GM23338 (cell line): ENCODE results near the gene L3MBTL4.

Experiments
- CREB1 ChIP-seq: fragments of 250-450 bp; sonication (Bioruptor Pico); IDR thresholded peaks from 2 replicates; pipeline ENCODE4 v1.5.0; 2020; ENCODE audit warnings: low read depth, mild to moderate bottlenecking, moderate library complexity
- CTCF ChIP-seq, 2 experiments: fragments of 200-600 bp in 1 of 2; sonication (generic) in 1 of 2; conservative IDR thresholded peaks; 2 replicates each; pipeline versions ENCODE4 v1.5.1 to v1.6.1; 2016 to 2017; ENCODE audit warnings: antibody characterized with exemption in 2 of 2, low read depth in 2 of 2, mild to moderate bottlenecking in 2 of 2, moderate library complexity in 1 of 2
- ETS1 ChIP-seq: IDR thresholded peaks from 2 replicates; pipeline ENCODE4 v1.6.1; 2016; ENCODE audit warnings: antibody characterized with exemption
- EZH2 ChIP-seq: fragments of 200-600 bp; sonication (generic); IDR thresholded peaks from one replicate; pipeline ENCODE4 v1.8.0; 2017; ENCODE audit warnings: antibody characterized with exemption, mild to moderate bottlenecking, low read depth; ENCODE audit not compliant: unreplicated experiment
- EZH2phosphoT487 ChIP-seq: fragments of 200-600 bp; sonication (generic); IDR thresholded peaks from one replicate; pipeline ENCODE4 v1.8.1; 2018; ENCODE audit warnings: antibody characterized with exemption; ENCODE audit not compliant: unreplicated experiment
- JUNB ChIP-seq: IDR thresholded peaks from one replicate; pipeline ENCODE4 v1.6.1; 2016; ENCODE audit warnings: antibody characterized with exemption; ENCODE audit not compliant: unreplicated experiment
- NANOG ChIP-seq: IDR thresholded peaks from 2 replicates; pipeline ENCODE4 v1.6.1; 2016; ENCODE audit warnings: antibody characterized with exemption, borderline replicate concordance
- POLR2AphosphoS5 ChIP-seq: IDR thresholded peaks from 2 replicates; pipeline ENCODE4 v1.6.1; 2016; ENCODE audit warnings: antibody characterized with exemption, low read depth
- REST ChIP-seq: IDR thresholded peaks from one replicate; pipeline ENCODE4 v1.6.1; 2018; ENCODE audit warnings: antibody characterized with exemption; ENCODE audit not compliant: unreplicated experiment
- ZNF331 ChIP-seq: fragments of 250-450 bp; sonication (Bioruptor Pico); IDR thresholded peaks from 2 replicates; pipeline ENCODE4 v1.5.0; 2020; ENCODE audit warnings: low read depth, mild to moderate bottlenecking, moderate library complexity

GRCh38 chr18:6018671-6019070 is 396.0 kb downstream of the L3MBTL4 start:
- TF ChIP-seq CTCF (conservative IDR thresholded peaks at IDR 0.05; ENCODE audit: low read depth in 2 of 2) (no peak), CREB1 (no peak), EZH2 (no peak), POLR2AphosphoS5 (no peak), EZH2phosphoT487 (no peak), NANOG (no peak), ZNF331 (CRISPR knock-in tag) (no peak), ETS1 (no peak), REST (no peak), JUNB (no peak)
